A549 (cell line): ENCODE measurements around the gene AGBL4. TPM values are rescaled to one million over a fixed set of nuclear protein-coding genes. Genes with fewer than 3 reads are reported as not detected.

ENCODE experiments used
- ATAC-seq, 2 experiments: fragments of 200-7000 bp in 1 of 2; fragments of >200 bp in 1 of 2; cut with Nextera tagmentation in 1 of 2; cut with Tn5 transposase in 1 of 2; 3 replicates each; pipeline versions ENCODE4 v1.8.0 to v1.9.1; 2018 to 2020; ENCODE audit warnings: mild to moderate bottlenecking in 1 of 2, moderate library complexity in 1 of 2
- CTCF ChIA-PET: fragments of 300-600 bp; sonication (Branson Sonifier 250); formaldehyde crosslinking; extraction: SDS; loops from one replicate; lab custom pipeline; 2021; ENCODE audit warnings: antibody characterized with exemption, inconsistent platforms; lab: Yijun Ruan, JAX
- POLR2A ChIA-PET: fragments of 350-600 bp; formaldehyde crosslinking; extraction: SDS; loops from one replicate; lab custom pipeline; 2021; ENCODE audit warnings: antibody characterized with exemption, inconsistent platforms; lab: Yijun Ruan, JAX
- DNase-seq, 2 experiments: peaks; one replicate each; pipeline versions ENCODE4 v3.0.0 to v3.0.0-alpha.2; 2011 to 2016; ENCODE audit warnings: low read depth in 1 of 2, low spot score in 1 of 2
- FAIRE-seq: peaks from 2 replicates; lab custom pipeline; 2011; peaks lifted over from hg19 to GRCh38; lab: Jason Lieb, UNC
- H3K27ac ChIP-seq, 2 experiments: fragments of >200 bp; sonication (Bioruptor Twin); formaldehyde crosslinking; 3 replicates each; pipeline ENCODE4 v1.5.1; 2016 to 2017
- H3K4me1 ChIP-seq: fragments of >200 bp; sonication (Bioruptor Twin); formaldehyde crosslinking; 3 replicates; pipeline ENCODE4 v1.6.1; 2016
- H3K4me2 ChIP-seq: fragments of >200 bp; sonication (Bioruptor Twin); formaldehyde crosslinking; 3 replicates; pipeline ENCODE4 v1.6.1; 2016
- H3K4me3 ChIP-seq: fragments of >200 bp; sonication (Bioruptor Twin); formaldehyde crosslinking; 3 replicates; pipeline ENCODE4 v1.5.1; 2016
- H3K9me3 ChIP-seq: fragments of >200 bp; sonication (Bioruptor Twin); formaldehyde crosslinking; 3 replicates; pipeline ENCODE4 v1.6.1; 2016
- ATOH8 ChIP-seq: fragments of 250-450 bp; sonication (Bioruptor Pico); IDR thresholded peaks from 2 replicates; pipeline ENCODE4 v1.5.0; 2020; ENCODE audit warnings: low read depth, mild to moderate bottlenecking, moderate library complexity
- BCL3 ChIP-seq: fragments of >200 bp; sonication (Bioruptor Twin); formaldehyde crosslinking; IDR thresholded peaks from 3 replicates; pipeline ENCODE4 v1.6.1; 2016
- CHD4 ChIP-seq: fragments of 200-600 bp; sonication (generic); IDR thresholded peaks from 2 replicates; pipeline ENCODE4 v1.6.1; 2016; ENCODE audit warnings: antibody characterized with exemption, mild to moderate bottlenecking, borderline replicate concordance
- EP300 ChIP-seq, 2 experiments: fragments of >200 bp; sonication (Bioruptor Twin); formaldehyde crosslinking; IDR thresholded peaks; 2 replicates in 1 of 2; 3 replicates in 1 of 2; pipeline ENCODE4 v1.6.1; 2016 to 2017
- FOSL2 ChIP-seq, 2 experiments: fragments of 450-650 bp in 1 of 2; fragments of >200 bp in 1 of 2; sonication (Bioruptor Twin) in 1 of 2; formaldehyde crosslinking; IDR thresholded peaks; 2 replicates each; pipeline versions ENCODE4 v1.5.0 to v1.6.1; 2016 to 2020; ENCODE audit warnings: mild to moderate bottlenecking in 1 of 2, moderate library complexity in 1 of 2
- GATA3 ChIP-seq: IDR thresholded peaks from 2 replicates; pipeline ENCODE4 v1.6.1; 2012; ENCODE audit warnings: borderline replicate concordance
- HEYL ChIP-seq: fragments of 250-450 bp; sonication (Bioruptor Pico); IDR thresholded peaks from 2 replicates; pipeline ENCODE4 v1.8.0; 2021; ENCODE audit warnings: mild to moderate bottlenecking, moderate library complexity
- JUNB ChIP-seq: fragments of >200 bp; sonication (Bioruptor Twin); formaldehyde crosslinking; IDR thresholded peaks from 2 replicates; pipeline ENCODE4 v1.6.1; 2016
- KDM5A ChIP-seq: fragments of 200-600 bp; sonication (generic); IDR thresholded peaks from 2 replicates; pipeline ENCODE4 v1.6.1; 2016; ENCODE audit warnings: antibody characterized with exemption, mild to moderate bottlenecking
- MAFK ChIP-seq: fragments of 450-650 bp; IDR thresholded peaks from 2 replicates; pipeline ENCODE4 v1.6.1; 2014; ENCODE audit not compliant: partially characterized antibody
- MAZ ChIP-seq: fragments of 150-350 bp; IDR thresholded peaks from 2 replicates; pipeline ENCODE4 v1.6.1; 2014; ENCODE audit warnings: antibody characterized with exemption, low read depth, low read length, borderline replicate concordance
- NFE2L2 ChIP-seq: fragments of 150-350 bp; conservative IDR thresholded peaks from 2 replicates; pipeline ENCODE4 v1.6.1; 2014; ENCODE audit warnings: low read length
- NR3C1 ChIP-seq: fragments of >200 bp; sonication (Bioruptor Twin); formaldehyde crosslinking; IDR thresholded peaks from 3 replicates; pipeline ENCODE4 v1.6.1; 2017
- PBX3 ChIP-seq: IDR thresholded peaks from 2 replicates; pipeline ENCODE4 v1.6.1; 2012
- RAD21 ChIP-seq, 2 experiments: fragments of >200 bp in 1 of 2; sonication (Bioruptor Twin) in 1 of 2; formaldehyde crosslinking in 1 of 2; IDR thresholded peaks in 1 of 2; conservative IDR thresholded peaks in 1 of 2; 2 replicates in 1 of 2; 3 replicates in 1 of 2; pipeline ENCODE4 v1.6.1; 2012 to 2018; ENCODE audit warnings: inconsistent platforms in 1 of 2
- SMC3 ChIP-seq: fragments of >200 bp; sonication (Bioruptor Twin); formaldehyde crosslinking; IDR thresholded peaks from 3 replicates; pipeline ENCODE4 v1.6.1; 2018; ENCODE audit warnings: inconsistent platforms
- TP53 ChIP-seq: fragments of 250-450 bp; sonication (Bioruptor Pico); IDR thresholded peaks from 2 replicates; pipeline ENCODE4 v1.5.0; 2021; ENCODE audit warnings: mild to moderate bottlenecking, moderate library complexity
- ZC3H11A ChIP-seq: fragments of 450-650 bp; IDR thresholded peaks from 2 replicates; pipeline ENCODE4 v1.6.1; 2014; ENCODE audit warnings: antibody characterized with exemption, mild to moderate bottlenecking
- ZSCAN20 ChIP-seq: fragments of 250-450 bp; sonication (Bioruptor Pico); IDR thresholded peaks from 2 replicates; pipeline ENCODE4 v1.8.0; 2022; ENCODE audit warnings: mild to moderate bottlenecking, moderate library complexity
- WGBS: methylation state at CpG from one replicate; pipeline ENCODE4 v1.1.6; 2017; ENCODE audit errors: missing lambda C conversion rate; 5-methylcytosine and 5-hydroxymethylcytosine counted together
- polyA plus RNA-seq, 4 experiments: library from polyadenylated mRNA; depleted of rRNA in 3 of 4; stranded (reverse); fragments of >200 nt; fragmentation: RNase III in 1 of 4; extraction: RNeasy Plus Mini Kit Qiagen cat#74134 plus additional on column Dnase treatment in 1 of 4; gene quantifications; 2 replicates in 3 of 4; 3 replicates in 1 of 4; pipeline ENCODE4 v1.2.3, GENCODE V29; 2011 to 2017
- TF ChIP-seq, protein P1 (sequence below): fragments of 150-350 bp; IDR thresholded peaks from 2 replicates; pipeline ENCODE4 v1.6.1; 2014; ENCODE audit warnings: low read depth, mild to moderate bottlenecking, low read length
- TF ChIP-seq, protein P2 (sequence below): fragments of >200 bp; sonication (Bioruptor Twin); formaldehyde crosslinking; IDR thresholded peaks from 3 replicates; pipeline ENCODE4 v1.5.1; 2016

Gene AGBL4
- polyA plus RNA-seq, 2 of the 4 experiments (the other 2 are of a cell fraction) = not detected

- H3K4me2 ChIP-seq = no peak overlapping the region
- CTCF ChIA-PET = no interaction called here
- no peaks in the 10 kb centered on the region for H3K4me1 ChIP-seq
- ATAC-seq = no peak
- 6% methylated on average over 4 of the region's 4 CpGs for WGBS
- no peaks in the 10 kb centered on the region for H3K9me3 ChIP-seq
- no peak overlapping the region for H3K27ac ChIP-seq
- H3K4me3 ChIP-seq = no peak overlapping the region
- no peak for FAIRE-seq
- DNase-seq = no peak
- TF ChIP-seq JUNB (no peak), SMC3 (no peak), NFE2L2 (no peak), ZC3H11A (no peak), HEYL (CRISPR knock-in tag) (no peak), MAZ (no peak)
- POLR2A ChIA-PET = no interaction called here
Observed at GRCh38 chr1:48645883-48646282, 1377.9 kb downstream of the AGBL4 start.

GRCh38 chr1:48644905-48645605 lies 1378.7 kb downstream of the AGBL4 start:
- POLR2A ChIA-PET = no interaction called here
- CTCF ChIA-PET = interaction anchor here (1.1 to 1.2 kb wide), 2 partner anchors 10 to 34 kb away, joined by 3 read pairs; no protein-coding TSS in a partner anchor
- WGBS = 4% methylated on average over 3 of the region's 3 CpGs
- Histone ChIP-seq H3K4me2 (no peak overlapping the region), H3K4me3 (no peak overlapping the region)
- no peak for FAIRE-seq
- DNase-seq = no peak
- no peak for TF ChIP-seq SMC3
- TF ChIP-seq ATOH8 (CRISPR knock-in tag) = no peak
- TF ChIP-seq KDM5A = no peak
- TF ChIP-seq, protein P1, sequence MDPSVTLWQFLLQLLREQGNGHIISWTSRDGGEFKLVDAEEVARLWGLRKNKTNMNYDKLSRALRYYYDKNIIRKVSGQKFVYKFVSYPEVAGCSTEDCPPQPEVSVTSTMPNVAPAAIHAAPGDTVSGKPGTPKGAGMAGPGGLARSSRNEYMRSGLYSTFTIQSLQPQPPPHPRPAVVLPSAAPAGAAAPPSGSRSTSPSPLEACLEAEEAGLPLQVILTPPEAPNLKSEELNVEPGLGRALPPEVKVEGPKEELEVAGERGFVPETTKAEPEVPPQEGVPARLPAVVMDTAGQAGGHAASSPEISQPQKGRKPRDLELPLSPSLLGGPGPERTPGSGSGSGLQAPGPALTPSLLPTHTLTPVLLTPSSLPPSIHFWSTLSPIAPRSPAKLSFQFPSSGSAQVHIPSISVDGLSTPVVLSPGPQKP = no peak
- TF ChIP-seq PBX3 = no peak
- TF ChIP-seq, protein P2, sequence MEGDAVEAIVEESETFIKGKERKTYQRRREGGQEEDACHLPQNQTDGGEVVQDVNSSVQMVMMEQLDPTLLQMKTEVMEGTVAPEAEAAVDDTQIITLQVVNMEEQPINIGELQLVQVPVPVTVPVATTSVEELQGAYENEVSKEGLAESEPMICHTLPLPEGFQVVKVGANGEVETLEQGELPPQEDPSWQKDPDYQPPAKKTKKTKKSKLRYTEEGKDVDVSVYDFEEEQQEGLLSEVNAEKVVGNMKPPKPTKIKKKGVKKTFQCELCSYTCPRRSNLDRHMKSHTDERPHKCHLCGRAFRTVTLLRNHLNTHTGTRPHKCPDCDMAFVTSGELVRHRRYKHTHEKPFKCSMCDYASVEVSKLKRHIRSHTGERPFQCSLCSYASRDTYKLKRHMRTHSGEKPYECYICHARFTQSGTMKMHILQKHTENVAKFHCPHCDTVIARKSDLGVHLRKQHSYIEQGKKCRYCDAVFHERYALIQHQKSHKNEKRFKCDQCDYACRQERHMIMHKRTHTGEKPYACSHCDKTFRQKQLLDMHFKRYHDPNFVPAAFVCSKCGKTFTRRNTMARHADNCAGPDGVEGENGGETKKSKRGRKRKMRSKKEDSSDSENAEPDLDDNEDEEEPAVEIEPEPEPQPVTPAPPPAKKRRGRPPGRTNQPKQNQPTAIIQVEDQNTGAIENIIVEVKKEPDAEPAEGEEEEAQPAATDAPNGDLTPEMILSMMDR = no peak
- no peak for TF ChIP-seq EP300 (IDR thresholded peaks at IDR 0.05)
- no peak for TF ChIP-seq CHD4
- no peak for TF ChIP-seq TP53
- TF ChIP-seq ZSCAN20 = no peak
- no peak for TF ChIP-seq NFE2L2
- TF ChIP-seq GATA3 = no peak
- no peak for TF ChIP-seq MAFK
- TF ChIP-seq, all 56 proteins: peak for 0
- Histone ChIP-seq H3K4me1 (no peaks in the 10 kb centered on the region), H3K27ac (no peak overlapping the region), H3K9me3 (no peaks in the 10 kb centered on the region)
- no peak for ATAC-seq

DNA sequence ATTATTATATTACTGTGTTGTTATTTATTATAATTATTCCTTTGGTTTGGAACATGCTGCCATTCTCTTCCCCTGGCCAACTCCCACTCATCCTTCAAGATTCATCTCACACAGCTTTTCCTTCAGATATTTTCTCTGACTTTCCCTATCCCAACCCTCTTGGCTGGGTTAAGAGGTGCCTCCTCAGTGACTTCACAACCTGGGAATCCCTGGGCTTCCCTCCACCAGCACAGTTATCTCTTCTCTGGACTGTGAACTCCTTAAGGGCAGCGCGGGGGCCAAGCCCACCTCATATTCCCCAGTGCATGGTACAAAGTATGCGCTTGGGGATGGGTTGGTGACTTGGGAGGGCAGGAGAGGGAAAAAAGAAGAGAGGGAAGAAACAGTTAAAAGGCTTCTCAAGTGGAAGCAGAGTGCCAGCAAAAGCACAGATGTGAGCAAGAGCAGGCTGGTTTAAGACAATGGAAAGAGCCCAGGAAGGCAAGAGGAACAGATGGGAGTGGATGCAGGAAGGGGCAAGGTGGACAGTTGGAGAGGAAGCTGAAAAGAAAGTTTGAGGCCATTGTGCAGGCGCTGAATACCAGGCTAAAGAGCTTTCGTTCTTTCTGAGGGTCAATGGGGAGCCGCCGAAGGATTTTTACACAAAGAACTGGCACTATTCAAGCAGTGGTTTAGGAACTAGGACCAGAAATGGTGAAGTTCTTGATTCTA lies 1379.4 kb downstream of the AGBL4 start:
- TF ChIP-seq RAD21 (conservative IDR thresholded peaks at IDR 0.05 in 1 of 2, IDR thresholded peaks at IDR 0.05 in 1 of 2) (no peak), FOSL2 (IDR thresholded peaks at IDR 0.05) (no peak), FOSL2 (CRISPR knock-in tag; IDR thresholded peaks at IDR 0.05) (no peak), BCL3 (no peak), ZC3H11A (no peak), NR3C1 (no peak)
- TF ChIP-seq, protein P1 = no peak
- FAIRE-seq = no peak
- no peaks in the 10 kb centered on the region for H3K9me3 ChIP-seq
- no peak overlapping the region for H3K4me2 ChIP-seq
- POLR2A ChIA-PET = no interaction called here
- CTCF ChIA-PET = interaction anchor here (1.1 to 1.2 kb wide), 2 partner anchors 11 to 34 kb away, joined by 3 read pairs; no protein-coding TSS in a partner anchor
- DNase-seq = no peak
- no peak overlapping the region for H3K27ac ChIP-seq
- no peak overlapping the region for H3K4me3 ChIP-seq
- ATAC-seq = no peak
- 27% methylated on average over 7 of the region's 7 CpGs for WGBS
- H3K4me1 ChIP-seq = no peaks in the 10 kb centered on the region
